AG09319 (cell line): Measurements from ENCODE around the gene ARHGAP33.
"Not testable (repeated sequence)": the region's sequence is repeated elsewhere in the genome, so short reads cannot be mapped to it uniquely, and the experiment has no call there.

Source experiments
- DNase-seq: peaks from one replicate; pipeline ENCODE4 v3.0.0-alpha.2; 2010; ENCODE audit warnings: low read depth; ENCODE audit errors: extremely low read depth
- CTCF ChIP-seq: IDR thresholded peaks from 2 replicates; pipeline ENCODE4 v1.5.1; 2011; ENCODE audit warnings: low read depth, mild to moderate bottlenecking, inconsistent platforms, low read length, moderate library complexity

Gene ARHGAP33

GRCh38 chr19:35790981-35791813, 15.8 kb downstream of the ARHGAP33 start:
- no peak for DNase-seq
- no peak for TF ChIP-seq CTCF

GRCh38 chr19:35791814-35792279, 16.5 kb downstream of the ARHGAP33 start:
- no peak for TF ChIP-seq CTCF
- no peak for DNase-seq

- DNase-seq, result no peak
- TF ChIP-seq CTCF, result no peak
These were observed 16.9 kb downstream of the ARHGAP33 start for GRCh38 chr19:35792312-35792711.

- DNase-seq, result no peak
- no peak for TF ChIP-seq CTCF
These were observed 17.5 kb downstream of the ARHGAP33 start for GRCh38 chr19:35792888-35793287.

- DNase-seq, result no peak
- no peak for TF ChIP-seq CTCF
These were observed 18.2 kb downstream of the ARHGAP33 start for GRCh38 chr19:35793381-35794165.

GRCh38 chr19:35795564-35795963, 20.2 kb downstream of the ARHGAP33 start:
- DNase-seq, result not testable (repeated sequence)

GRCh38 chr19:35796645-35797542, 21.5 kb downstream of the ARHGAP33 start:
- no peak for TF ChIP-seq CTCF
- DNase-seq, result no peak
